ENCODE measurements around the gene SDK1. TPM values are rescaled to one million over a fixed set of nuclear protein-coding genes. Genes with fewer than 3 reads are reported as not detected.

SDK1 gene
- total RNA-seq, 4 donors from 2014 or later: 1.2 to 1.8 (median 1.5) TPM

DNA sequence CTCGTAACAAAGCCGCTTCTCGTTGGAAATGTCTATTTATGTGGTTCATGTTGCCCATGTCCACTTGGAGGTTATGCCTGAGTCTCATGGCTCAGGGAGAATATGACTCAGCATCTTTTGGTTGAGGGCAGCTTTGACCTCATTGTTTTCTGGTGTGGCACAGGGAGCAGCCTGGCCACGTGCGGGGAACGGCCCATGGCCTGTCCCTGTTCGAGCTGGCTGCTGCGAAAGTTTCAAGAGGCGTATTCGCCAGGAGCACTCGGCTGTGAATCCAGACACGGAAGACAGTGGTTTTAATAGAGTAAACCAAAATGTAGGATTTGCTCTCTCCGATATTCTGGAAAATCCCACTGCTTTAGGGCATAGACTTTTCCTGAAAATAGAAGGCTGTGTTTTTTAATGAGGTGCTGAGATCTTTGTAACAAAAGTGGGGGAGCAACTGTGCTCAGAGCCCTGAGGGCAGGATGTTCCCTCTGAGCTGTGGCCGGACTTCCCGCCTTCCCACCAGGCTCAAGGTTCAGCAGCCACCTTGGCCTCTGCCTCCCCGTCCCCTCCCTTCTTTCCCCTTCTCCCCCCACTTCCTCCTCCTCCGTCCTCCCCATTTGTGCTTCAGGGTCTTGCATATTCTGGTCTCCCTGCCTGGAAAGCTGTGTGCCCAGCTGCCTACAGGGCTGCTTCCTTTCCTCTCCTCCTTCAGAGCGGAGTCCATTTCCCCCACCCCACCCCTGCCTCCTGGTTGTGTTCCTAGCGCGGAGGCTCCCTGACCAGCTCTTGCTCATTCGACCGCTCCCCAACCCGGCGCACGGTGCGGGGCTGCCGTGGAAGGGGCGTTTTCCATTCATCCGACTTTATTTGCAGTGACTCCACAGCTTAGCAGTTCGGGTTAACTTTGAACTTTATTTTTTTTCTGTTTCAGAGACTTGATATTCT, 642.0 kb downstream of the SDK1 start:
- in situ Hi-C loops (cut with MboI; ENCODE audit: low sequenced_read_pairs in 4 of 4): no loop called here
- H3K4me1 ChIP-seq: peaks cover 3 to 6% of the 10 kb centered on the region in 2 donors
- no peaks in the 10 kb centered on the region for H3K36me3 ChIP-seq
- no peaks in the 10 kb centered on the region for H3K9me3 ChIP-seq
- no peak overlapping the region for H3K4me3 ChIP-seq
- intact Hi-C loops (cut with DNase I; ENCODE audit: low total_unique reads): no loop called here
- TF ChIP-seq POLR2A (IDR thresholded peaks at IDR 0.05): no peak
- TF ChIP-seq, protein P1, sequence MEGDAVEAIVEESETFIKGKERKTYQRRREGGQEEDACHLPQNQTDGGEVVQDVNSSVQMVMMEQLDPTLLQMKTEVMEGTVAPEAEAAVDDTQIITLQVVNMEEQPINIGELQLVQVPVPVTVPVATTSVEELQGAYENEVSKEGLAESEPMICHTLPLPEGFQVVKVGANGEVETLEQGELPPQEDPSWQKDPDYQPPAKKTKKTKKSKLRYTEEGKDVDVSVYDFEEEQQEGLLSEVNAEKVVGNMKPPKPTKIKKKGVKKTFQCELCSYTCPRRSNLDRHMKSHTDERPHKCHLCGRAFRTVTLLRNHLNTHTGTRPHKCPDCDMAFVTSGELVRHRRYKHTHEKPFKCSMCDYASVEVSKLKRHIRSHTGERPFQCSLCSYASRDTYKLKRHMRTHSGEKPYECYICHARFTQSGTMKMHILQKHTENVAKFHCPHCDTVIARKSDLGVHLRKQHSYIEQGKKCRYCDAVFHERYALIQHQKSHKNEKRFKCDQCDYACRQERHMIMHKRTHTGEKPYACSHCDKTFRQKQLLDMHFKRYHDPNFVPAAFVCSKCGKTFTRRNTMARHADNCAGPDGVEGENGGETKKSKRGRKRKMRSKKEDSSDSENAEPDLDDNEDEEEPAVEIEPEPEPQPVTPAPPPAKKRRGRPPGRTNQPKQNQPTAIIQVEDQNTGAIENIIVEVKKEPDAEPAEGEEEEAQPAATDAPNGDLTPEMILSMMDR (IDR thresholded peaks at IDR 0.05 in 4 of 5, conservative IDR thresholded peaks at IDR 0.05 in 1 of 5): no peak
- peak; percentile 39 to 52 for ATAC-seq
- DNase-seq: no peak
- H3K27ac ChIP-seq: no peak overlapping the region
- no peaks in the 10 kb centered on the region for H3K27me3 ChIP-seq

DNA sequence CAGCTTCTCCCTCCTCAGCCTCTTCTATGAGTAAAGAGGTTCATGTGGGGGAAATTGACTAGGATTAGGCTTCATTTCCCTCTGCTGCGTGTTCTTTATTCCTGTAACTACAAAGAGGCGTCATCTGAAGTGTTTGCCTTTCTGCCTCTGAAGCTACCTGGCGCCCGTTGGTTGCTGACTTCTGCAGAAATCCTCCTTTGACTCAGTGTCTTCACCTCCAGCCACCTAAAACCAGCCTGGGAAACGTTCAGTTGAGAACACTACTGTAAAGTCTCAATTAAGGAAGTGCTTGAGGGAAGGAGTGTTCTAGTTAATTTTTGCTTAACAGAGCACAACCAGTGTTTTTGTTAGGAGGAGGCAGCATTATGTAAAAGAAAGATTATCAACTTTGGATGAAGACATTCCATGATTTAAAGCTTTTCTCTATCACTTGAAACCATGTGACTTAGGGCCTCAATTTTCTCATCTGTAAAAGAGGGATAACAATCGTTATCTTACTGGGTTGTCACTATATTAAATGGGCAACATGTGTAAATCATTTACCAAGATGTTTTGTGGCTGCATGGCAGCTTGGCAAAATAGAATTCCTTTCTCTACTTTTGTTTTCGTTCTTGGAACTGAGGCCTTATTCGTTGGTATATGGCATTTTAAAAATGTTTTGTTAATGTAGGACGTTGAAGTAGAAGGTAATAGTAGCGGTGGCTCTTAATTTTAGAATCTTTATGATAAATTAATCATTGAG, 642.9 kb downstream of the SDK1 start:
- peaks cover 3 to 6% of the 10 kb centered on the region in 2 donors for H3K4me1 ChIP-seq
- in situ Hi-C loops (cut with MboI; ENCODE audit: low sequenced_read_pairs in 4 of 4) (no loop called here), intact Hi-C loops (cut with DNase I; ENCODE audit: low total_unique reads) (no loop called here)
- H3K27me3 ChIP-seq: no peaks in the 10 kb centered on the region
- H3K9me3 ChIP-seq: no peaks in the 10 kb centered on the region
- H3K4me3 ChIP-seq: no peak overlapping the region
- DNase-seq (no peak), ATAC-seq (no peak)
- H3K36me3 ChIP-seq: no peaks in the 10 kb centered on the region
- TF ChIP-seq POLR2A (IDR thresholded peaks at IDR 0.05): no peak
- TF ChIP-seq, protein P1 (IDR thresholded peaks at IDR 0.05 in 4 of 5, conservative IDR thresholded peaks at IDR 0.05 in 1 of 5): no peak
- H3K27ac ChIP-seq: no peak overlapping the region

DNA sequence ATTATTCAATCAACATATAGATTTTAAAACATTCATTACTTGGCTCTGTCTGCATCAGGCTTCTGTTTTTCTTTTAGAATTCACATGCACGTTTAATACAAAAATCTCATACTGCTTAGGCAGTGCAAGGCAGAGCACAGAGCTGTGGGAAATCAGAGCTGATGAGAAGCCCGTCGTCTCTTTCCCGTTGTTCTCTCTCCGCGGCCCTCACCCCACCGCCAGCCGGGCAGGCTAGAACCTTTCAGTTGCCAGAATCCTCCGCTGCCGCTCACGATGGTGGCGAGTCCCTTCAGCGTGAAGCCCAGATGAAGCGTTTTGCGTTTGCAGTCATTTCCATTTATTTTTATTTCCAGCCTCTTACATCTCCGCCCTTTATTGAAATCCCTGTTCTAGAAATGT, 648.2 kb downstream of the SDK1 start:
- H3K4me1 ChIP-seq: no peaks in the 10 kb centered on the region
- intact Hi-C loops (cut with DNase I; ENCODE audit: low total_unique reads) (no loop called here), in situ Hi-C loops (cut with MboI; ENCODE audit: low sequenced_read_pairs in 4 of 4) (no loop called here)
- TF ChIP-seq POLR2A (IDR thresholded peaks at IDR 0.05): no peak
- TF ChIP-seq, protein P1 (IDR thresholded peaks at IDR 0.05 in 4 of 5, conservative IDR thresholded peaks at IDR 0.05 in 1 of 5): no peak
- no peak overlapping the region for H3K27ac ChIP-seq
- DNase-seq (no peak), ATAC-seq (no peak)
- no peak overlapping the region for H3K4me3 ChIP-seq
- H3K27me3 ChIP-seq: no peaks in the 10 kb centered on the region
- no peaks in the 10 kb centered on the region for H3K36me3 ChIP-seq
- H3K9me3 ChIP-seq: no peaks in the 10 kb centered on the region

DNA sequence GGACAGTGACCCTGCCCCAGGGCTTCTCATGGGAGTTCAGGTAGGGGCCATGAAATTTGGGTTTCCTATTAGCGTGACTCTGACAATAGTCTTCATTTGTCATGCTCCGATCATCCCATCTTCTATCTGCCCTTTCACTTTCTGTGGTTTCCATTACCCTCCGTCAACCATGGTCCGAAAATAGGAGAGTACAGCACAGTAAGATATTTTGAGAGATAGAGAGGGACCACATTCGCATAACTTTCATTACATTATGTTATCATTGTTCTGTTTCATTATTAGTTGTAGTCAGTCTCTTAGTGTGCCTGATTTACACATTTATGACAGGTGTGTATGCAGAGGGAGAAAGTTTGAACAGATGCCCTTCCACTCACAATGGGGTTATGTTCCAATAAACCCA, 649.2 kb downstream of the SDK1 start:
- Histone ChIP-seq H3K27ac (no peak overlapping the region), H3K4me3 (no peak overlapping the region), H3K36me3 (no peaks in the 10 kb centered on the region), H3K9me3 (no peaks in the 10 kb centered on the region), H3K27me3 (no peaks in the 10 kb centered on the region), H3K4me1 (no peaks in the 10 kb centered on the region)
- in situ Hi-C loops (cut with MboI; ENCODE audit: low sequenced_read_pairs in 4 of 4): no loop called here
- intact Hi-C loops (cut with DNase I; ENCODE audit: low total_unique reads): no loop called here
- DNase-seq (no peak), ATAC-seq (no peak)
- TF ChIP-seq POLR2A (IDR thresholded peaks at IDR 0.05): no peak
- TF ChIP-seq, protein P1 (IDR thresholded peaks at IDR 0.05 in 4 of 5, conservative IDR thresholded peaks at IDR 0.05 in 1 of 5): no peak
